H1 (cell line): ENCODE data around the gene XPO6. TPM values are rescaled to one million over a fixed set of nuclear protein-coding genes. Genes with fewer than 3 reads are reported as not detected.

ENCODE experiments used
- CTCF ChIA-PET: fragments of 300-600 bp; sonication (Branson Sonifier 250); formaldehyde crosslinking; loops from one replicate; lab custom pipeline; 2021; ENCODE audit not compliant: partially characterized antibody; lab: Charles Lee
- POLR2A ChIA-PET: fragments of 300-600 bp; sonication (Branson Sonifier 250); formaldehyde crosslinking; loops from one replicate; lab custom pipeline; 2021; ENCODE audit warnings: inconsistent platforms; ENCODE audit not compliant: partially characterized antibody; lab: Charles Lee
- DNase-seq, 2 experiments: peaks; one replicate each; pipeline versions ENCODE4 v3.0.0 to v3.0.0-alpha.2; 2010 to 2022; ENCODE audit warnings: low spot score in 2 of 2, low read depth in 1 of 2, mixed read lengths in 1 of 2
- FAIRE-seq: peaks from 2 replicates; lab custom pipeline; 2011; peaks lifted over from hg19 to GRCh38; lab: Jason Lieb, UNC
- H2AFZ ChIP-seq: 2 replicates; pipeline ENCODE4 v1.8.1; 2012; ENCODE audit warnings: low read length, inconsistent platforms
- H2AK5ac ChIP-seq: 2 replicates; pipeline ENCODE4 v1.6.1; 2013; ENCODE audit warnings: low read depth, low read length
- H2BK120ac ChIP-seq: replicated peaks from 2 replicates; pipeline ENCODE3; 2013; ENCODE audit warnings: low read depth, low read length, inconsistent platforms
- H2BK12ac ChIP-seq: 2 replicates; pipeline ENCODE4 v1.6.1; 2013; ENCODE audit warnings: low read depth, low read length
- H2BK15ac ChIP-seq: 2 replicates; pipeline ENCODE4 v1.6.1; 2013; ENCODE audit warnings: low read length
- H2BK20ac ChIP-seq: 2 replicates; pipeline ENCODE4 v1.6.1; 2013; ENCODE audit warnings: low read length
- H2BK5ac ChIP-seq: 2 replicates; pipeline ENCODE4 v1.6.1; 2013; ENCODE audit warnings: low read depth, low read length
- H3K14ac ChIP-seq: 2 replicates; pipeline ENCODE4 v1.6.1; 2013; ENCODE audit warnings: inconsistent platforms; ENCODE audit not compliant: insufficient read length
- H3K18ac ChIP-seq: 2 replicates; pipeline ENCODE4 v1.6.1; 2013; ENCODE audit warnings: low read length; ENCODE audit errors: extremely low read depth
- H3K23ac ChIP-seq: 2 replicates; pipeline ENCODE4 v1.6.1; 2013; ENCODE audit warnings: inconsistent platforms; ENCODE audit not compliant: insufficient read length
- H3K23me2 ChIP-seq: 2 replicates; pipeline ENCODE4 v1.6.1; 2013; ENCODE audit warnings: low read depth, low read length
- H3K27ac ChIP-seq: 2 replicates; pipeline ENCODE4 v1.6.1; 2011; ENCODE audit warnings: low read depth, low read length, inconsistent platforms
- H3K27me3 ChIP-seq, 4 experiments: replicated peaks in 1 of 4; 1 replicate in 1 of 4; 2 replicates in 3 of 4; pipeline versions ENCODE4 v1.6.1 to v1.8.1; 2011 to 2013; ENCODE audit warnings: low read length in 3 of 4, mild to moderate bottlenecking in 3 of 4, inconsistent platforms in 2 of 4, mixed read lengths in 2 of 4, moderate library complexity in 1 of 4; ENCODE audit not compliant: control insufficient read depth in 3 of 4, insufficient read depth in 3 of 4; ENCODE audit errors: extremely low read depth in 1 of 4
- H3K36me3 ChIP-seq, 4 experiments: 2 replicates each; pipeline versions ENCODE4 v1.6.1 to v1.8.1; 2011 to 2013; ENCODE audit warnings: mild to moderate bottlenecking in 4 of 4, low read length in 3 of 4, moderate library complexity in 2 of 4, control low read depth in 1 of 4, inconsistent platforms in 1 of 4; ENCODE audit not compliant: insufficient read depth in 4 of 4, control insufficient read depth in 2 of 4
- H3K4ac ChIP-seq: replicated peaks from 2 replicates; pipeline ENCODE3; 2013; ENCODE audit warnings: low read length, low read depth, mixed read lengths, inconsistent platforms; ENCODE audit not compliant: insufficient read length
- H3K4me1 ChIP-seq, 4 experiments: replicated peaks in 1 of 4; 1 replicate in 1 of 4; 2 replicates in 3 of 4; pipeline versions ENCODE4 v1.6.1 to v1.8.1; 2011 to 2013; ENCODE audit warnings: low read length in 3 of 4, inconsistent platforms in 2 of 4, mixed read lengths in 1 of 4; ENCODE audit not compliant: insufficient read depth in 4 of 4, control insufficient read depth in 3 of 4
- H3K4me2 ChIP-seq, 2 experiments: 2 replicates each; pipeline versions ENCODE4 v1.6.1 to v1.8.1; 2011 to 2013; ENCODE audit warnings: low read depth in 2 of 2, low read length in 2 of 2, control low read depth in 1 of 2, inconsistent platforms in 1 of 2, mild to moderate bottlenecking in 1 of 2; ENCODE audit not compliant: insufficient read depth in 1 of 2
- H3K4me3 ChIP-seq, 4 experiments: fragments of 200-600, 300-600 bp in 1 of 4; sonication (generic), shearing (Covaris generic), sonication (Bioruptor Twin) in 1 of 4; 2 replicates each; pipeline versions ENCODE4 v1.5.1 to v1.8.1; 2011 to 2016; ENCODE audit warnings: low read length in 4 of 4, low read depth in 3 of 4, control low read depth in 2 of 4, inconsistent platforms in 2 of 4, mild to moderate bottlenecking in 2 of 4, mixed read lengths in 1 of 4, moderate library complexity in 1 of 4; ENCODE audit not compliant: insufficient read depth in 2 of 4; ENCODE audit errors: extremely low read depth in 1 of 4
- H3K56ac ChIP-seq: replicated peaks from 2 replicates; pipeline ENCODE3; 2013; ENCODE audit warnings: low read depth, mild to moderate bottlenecking, mixed read lengths, low read length, inconsistent platforms; ENCODE audit not compliant: insufficient read length
- H3K79me1 ChIP-seq: 2 replicates; pipeline ENCODE4 v1.6.1; 2013; ENCODE audit warnings: low read depth, low read length, control low read depth
- H3K79me2 ChIP-seq, 2 experiments: 2 replicates each; pipeline versions ENCODE4 v1.6.1 to v1.8.1; 2012 to 2013; ENCODE audit warnings: low read length in 2 of 2, mild to moderate bottlenecking in 2 of 2, inconsistent platforms in 1 of 2; ENCODE audit not compliant: insufficient read depth in 2 of 2, control insufficient read depth in 1 of 2
- H3K9ac ChIP-seq, 4 experiments: replicated peaks in 1 of 4; 1 replicate in 1 of 4; 2 replicates in 3 of 4; pipeline versions ENCODE4 v1.6.1 to v1.8.1; 2011 to 2013; ENCODE audit warnings: low read depth in 3 of 4, low read length in 3 of 4, control low read depth in 2 of 4, mild to moderate bottlenecking in 2 of 4, moderate library complexity in 2 of 4, inconsistent platforms in 1 of 4; ENCODE audit errors: extremely low read depth in 1 of 4
- H3K9me3 ChIP-seq, 2 experiments: 2 replicates each; pipeline versions ENCODE4 v1.6.1 to v1.8.1; 2012 to 2013; ENCODE audit warnings: mild to moderate bottlenecking in 2 of 2, moderate library complexity in 2 of 2, control low read depth in 1 of 2, inconsistent platforms in 1 of 2, low read depth in 1 of 2, low read length in 1 of 2, mixed read lengths in 1 of 2; ENCODE audit not compliant: insufficient read depth in 2 of 2
- H4K20me1 ChIP-seq, 2 experiments: replicated peaks in 1 of 2; 2 replicates each; pipeline versions ENCODE3 to v1.8.1; 2011 to 2013; ENCODE audit warnings: inconsistent platforms in 2 of 2, low read length in 2 of 2, mild to moderate bottlenecking in 1 of 2; ENCODE audit not compliant: insufficient read depth in 2 of 2, control insufficient read depth in 1 of 2
- H4K5ac ChIP-seq: 2 replicates; pipeline ENCODE4 v1.6.1; 2013; ENCODE audit warnings: low read length, low read depth, mixed read lengths, inconsistent platforms; ENCODE audit not compliant: insufficient read length
- H4K8ac ChIP-seq: 2 replicates; pipeline ENCODE4 v1.8.0; 2013; ENCODE audit warnings: mild to moderate bottlenecking, moderate library complexity, low read length, inconsistent platforms; ENCODE audit not compliant: insufficient read depth; ENCODE audit errors: extremely low read depth
- H4K91ac ChIP-seq: replicated peaks from 2 replicates; pipeline ENCODE3; 2013; ENCODE audit warnings: low read length, mixed read lengths, inconsistent platforms; ENCODE audit not compliant: insufficient read length
- CHD2 ChIP-seq: IDR thresholded peaks from 2 replicates; pipeline ENCODE4 v1.6.1; 2012; ENCODE audit warnings: low read length, improper control_type of control experiment
- KDM1A ChIP-seq: fragments of 200-600, 300-600 bp; sonication (generic); IDR thresholded peaks from 2 replicates; pipeline ENCODE4 v1.7.1; 2016; ENCODE audit warnings: mild to moderate bottlenecking, low read length, borderline replicate concordance
- RAD21 ChIP-seq, 2 experiments: IDR thresholded peaks in 1 of 2; conservative IDR thresholded peaks in 1 of 2; 2 replicates each; pipeline ENCODE4 v1.6.1; 2011; ENCODE audit warnings: low read depth in 2 of 2, low read length in 2 of 2, improper control_type of control experiment in 1 of 2, inconsistent platforms in 1 of 2, mild to moderate bottlenecking in 1 of 2, moderate library complexity in 1 of 2
- WGBS, 2 experiments: shearing (Covaris generic) in 1 of 2; methylation state at CpG; one replicate each; pipeline versions ENCODE4 v1.1.6 to v1.1.7; 2013 to 2015; ENCODE audit warnings: low lambda C conversion rate in 2 of 2, mixed read lengths in 2 of 2, inconsistent platforms in 1 of 2, low coverage in 1 of 2, missing lambda C conversion rate in 1 of 2; ENCODE audit not compliant: insufficient replicate concordance in 2 of 2, insufficient coverage in 1 of 2, insufficient read length in 1 of 2; ENCODE audit errors: extremely low coverage in 1 of 2, missing lambda C conversion rate in 1 of 2; 5-methylcytosine and 5-hydroxymethylcytosine counted together
- polyA plus RNA-seq, 7 experiments: library from polyadenylated mRNA; depleted of rRNA in 3 of 7; stranded (reverse) in 5 of 7; unstranded in 2 of 7; fragments of >200 nt in 5 of 7; fragments of 200-250 nt in 2 of 7; gene quantifications; 1 replicate in 5 of 7; 2 replicates in 1 of 7; 4 replicates in 1 of 7; pipeline versions ENCODE4 v1.2.1 to v1.2.3, GENCODE V29; 2011 to 2013; ENCODE audit warnings: missing spikeins in 2 of 7, mixed read lengths in 2 of 7
- total RNA-seq: library from RNA; stranded (reverse); fragmentation: NEBNext Ultra II Directional; extraction: Animal tissue kit (Norgen Biotek cat#: 25700); gene quantifications from 2 replicates; pipeline ENCODE4 v1.2.1, GENCODE V29; 2021

XPO6 gene
- total and polyA plus RNA-seq, 2 of the 8 experiments (the other 6 are each of a cell fraction or from before 2014, with no cell fraction given) = 152 to 254 TPM

DNA sequence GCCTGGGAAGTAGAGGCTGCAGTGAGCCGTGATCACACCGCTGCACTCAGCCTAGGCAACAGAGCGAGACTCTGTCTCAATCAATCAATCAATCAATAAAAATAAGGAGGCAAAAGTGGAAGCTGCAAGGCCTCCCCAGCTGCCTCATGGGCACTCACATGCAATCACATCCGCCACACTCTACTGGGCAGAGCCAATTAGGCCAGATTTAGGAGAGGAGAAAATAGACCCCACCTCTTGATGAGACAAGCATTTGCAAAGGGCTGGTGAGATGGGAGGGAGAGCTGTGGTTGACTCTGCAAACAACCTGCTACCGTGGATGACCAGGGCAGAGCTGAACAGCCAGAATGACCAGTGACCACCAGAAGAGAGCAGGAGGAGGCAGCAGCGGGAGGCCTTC is 133.5 kb downstream of the XPO6 start:
- Histone ChIP-seq H3K4me1 (no peaks in the 10 kb centered on the region), H3K27me3 (no peaks in the 10 kb centered on the region), H3K79me2 (no peaks in the 10 kb centered on the region), H3K79me1 (no peaks in the 10 kb centered on the region), H3K4me3 (no peak overlapping the region), H4K91ac (no peak overlapping the region), H3K23ac (no peak overlapping the region), H4K20me1 (no peaks in the 10 kb centered on the region), H3K56ac (no peak overlapping the region), H2AK5ac (no peak overlapping the region), H3K23me2 (no peaks in the 10 kb centered on the region), H3K27ac (no peak overlapping the region), H4K5ac (no peak overlapping the region), H2BK12ac (no peak overlapping the region), H2BK5ac (no peak overlapping the region), H2AFZ (no peak overlapping the region), H3K18ac (no peak overlapping the region), H3K36me3 (no peaks in the 10 kb centered on the region), H3K14ac (no peak overlapping the region), H3K4me2 (no peak overlapping the region), H3K9me3 (no peaks in the 10 kb centered on the region), H2BK120ac (no peak overlapping the region), H3K9ac (no peak overlapping the region), H3K4ac (no peak overlapping the region), H4K8ac (no peak overlapping the region), H2BK20ac (no peak overlapping the region), H2BK15ac (no peak overlapping the region)
- TF ChIP-seq RAD21 (IDR thresholded peaks at IDR 0.05 in 1 of 2, conservative IDR thresholded peaks at IDR 0.05 in 1 of 2; ENCODE audit: low read depth in 2 of 2, low read length in 2 of 2) (no peak), CHD2 (no peak), KDM1A (no peak)
- POLR2A ChIA-PET = no interaction called here
- DNase-seq = no peak
- CTCF ChIA-PET = interaction anchor here (0.6 to 2.6 kb wide), 2 partner anchors 13 to 37 kb away, joined by 3 to 10 read pairs; no protein-coding TSS in a partner anchor
- no peak for FAIRE-seq
- WGBS, 2 experiments = 94% methylated on average over 6 of the region's 6 CpGs; no CpG with 5 or more reads in 1 of the 2 experiments
